ENCODE measurements around the gene SWT1.

- TF ChIP-seq CTCF (conservative IDR thresholded peaks at IDR 0.05; ENCODE audit: low read depth, low read length) (no peak), POLR2A (IDR thresholded peaks at IDR 0.05; ENCODE audit: low read depth, low read length) (no peak), MAZ (IDR thresholded peaks at IDR 0.05; ENCODE audit: borderline replicate concordance, low read depth, low read length) (no peak), NFE2L2 (IDR thresholded peaks at IDR 0.05; ENCODE audit: low read depth, low read length) (no peak), BHLHE40 (IDR thresholded peaks at IDR 0.05; ENCODE audit: low read depth, low read length) (no peak), RAD21 (IDR thresholded peaks at IDR 0.05; ENCODE audit: low read length) (no peak), CEBPB (IDR thresholded peaks at IDR 0.05; ENCODE audit: low read depth, low read length) (no peak), SMC3 (IDR thresholded peaks at IDR 0.05; ENCODE audit: low read depth, low read length) (no peak), MAFK (IDR thresholded peaks at IDR 0.05; ENCODE audit: low read depth, low read length) (no peak), RFX5 (IDR thresholded peaks at IDR 0.05; ENCODE audit: low read depth, low read length) (no peak), MXI1 (IDR thresholded peaks at IDR 0.05; ENCODE audit: borderline replicate concordance, low read depth, low read length) (no peak), CHD1 (IDR thresholded peaks at IDR 0.05; ENCODE audit: low read depth, low read length) (no peak)
These were observed 103.6 kb downstream of the SWT1 start for GRCh38 chr1:185260611-185261010.

Data from IMR-90 (cell line).